ENCODE data around the gene LCN6.

Gene LCN6

DNA sequence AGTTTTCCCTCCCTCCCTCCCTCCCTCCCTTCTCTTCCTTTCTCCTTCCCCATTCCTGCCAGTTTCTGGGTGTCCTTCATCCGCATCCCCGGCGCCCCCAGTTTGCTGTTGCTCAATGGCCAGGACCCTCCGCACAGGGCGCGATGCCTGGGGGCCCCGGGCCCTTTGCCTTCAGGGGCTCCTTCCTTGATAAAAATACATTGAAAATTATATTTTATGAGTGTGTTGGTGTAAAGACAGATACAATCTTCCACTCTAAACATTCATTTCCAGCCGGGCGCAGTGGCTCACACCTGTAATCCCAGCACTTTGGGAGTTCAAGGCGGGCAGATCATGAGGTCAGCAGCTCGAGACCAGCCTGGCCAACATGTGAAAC lies 53.5 kb downstream of the LCN6 start:
- Histone ChIP-seq H3K36me3 (ENCODE audit: insufficient read depth, low read length) (no peaks in the 10 kb centered on the region), H3K4me2 (ENCODE audit: low read depth, low read length, poor library complexity, severe bottlenecking) (no peak overlapping the region), H3K9ac (ENCODE audit: low read depth, low read length, poor library complexity, severe bottlenecking) (no peak overlapping the region), H3K4me3 (ENCODE audit: low read length, poor library complexity, severe bottlenecking) (no peak overlapping the region), H3K4me1 (ENCODE audit: insufficient read depth, low read length, poor library complexity, severe bottlenecking) (no peaks in the 10 kb centered on the region), H3K27me3 (ENCODE audit: insufficient read depth, low read length, poor library complexity, severe bottlenecking) (no peaks in the 10 kb centered on the region), H3K9me3 (ENCODE audit: insufficient read depth, low read depth, low read length) (no peaks in the 10 kb centered on the region), H4K20me1 (ENCODE audit: insufficient read depth, low read length, poor library complexity, severe bottlenecking) (no peaks in the 10 kb centered on the region), H3F3A (ENCODE audit: low read depth) (no peaks in the 10 kb centered on the region), H2AFZ (ENCODE audit: low read length) (no peak overlapping the region), H3K9me2 (replicated peaks; ENCODE audit: low read depth, low read length) (no peaks in the 10 kb centered on the region), H3K79me2 (ENCODE audit: insufficient read depth, low read length) (no peaks in the 10 kb centered on the region)
- TF ChIP-seq EZH2phosphoT487 (IDR thresholded peaks at IDR 0.05; ENCODE audit: borderline replicate concordance), result no peak
- TF ChIP-seq, protein P1, sequence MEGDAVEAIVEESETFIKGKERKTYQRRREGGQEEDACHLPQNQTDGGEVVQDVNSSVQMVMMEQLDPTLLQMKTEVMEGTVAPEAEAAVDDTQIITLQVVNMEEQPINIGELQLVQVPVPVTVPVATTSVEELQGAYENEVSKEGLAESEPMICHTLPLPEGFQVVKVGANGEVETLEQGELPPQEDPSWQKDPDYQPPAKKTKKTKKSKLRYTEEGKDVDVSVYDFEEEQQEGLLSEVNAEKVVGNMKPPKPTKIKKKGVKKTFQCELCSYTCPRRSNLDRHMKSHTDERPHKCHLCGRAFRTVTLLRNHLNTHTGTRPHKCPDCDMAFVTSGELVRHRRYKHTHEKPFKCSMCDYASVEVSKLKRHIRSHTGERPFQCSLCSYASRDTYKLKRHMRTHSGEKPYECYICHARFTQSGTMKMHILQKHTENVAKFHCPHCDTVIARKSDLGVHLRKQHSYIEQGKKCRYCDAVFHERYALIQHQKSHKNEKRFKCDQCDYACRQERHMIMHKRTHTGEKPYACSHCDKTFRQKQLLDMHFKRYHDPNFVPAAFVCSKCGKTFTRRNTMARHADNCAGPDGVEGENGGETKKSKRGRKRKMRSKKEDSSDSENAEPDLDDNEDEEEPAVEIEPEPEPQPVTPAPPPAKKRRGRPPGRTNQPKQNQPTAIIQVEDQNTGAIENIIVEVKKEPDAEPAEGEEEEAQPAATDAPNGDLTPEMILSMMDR (conservative IDR thresholded peaks at IDR 0.05; ENCODE audit: low read length), result no peak

DNA sequence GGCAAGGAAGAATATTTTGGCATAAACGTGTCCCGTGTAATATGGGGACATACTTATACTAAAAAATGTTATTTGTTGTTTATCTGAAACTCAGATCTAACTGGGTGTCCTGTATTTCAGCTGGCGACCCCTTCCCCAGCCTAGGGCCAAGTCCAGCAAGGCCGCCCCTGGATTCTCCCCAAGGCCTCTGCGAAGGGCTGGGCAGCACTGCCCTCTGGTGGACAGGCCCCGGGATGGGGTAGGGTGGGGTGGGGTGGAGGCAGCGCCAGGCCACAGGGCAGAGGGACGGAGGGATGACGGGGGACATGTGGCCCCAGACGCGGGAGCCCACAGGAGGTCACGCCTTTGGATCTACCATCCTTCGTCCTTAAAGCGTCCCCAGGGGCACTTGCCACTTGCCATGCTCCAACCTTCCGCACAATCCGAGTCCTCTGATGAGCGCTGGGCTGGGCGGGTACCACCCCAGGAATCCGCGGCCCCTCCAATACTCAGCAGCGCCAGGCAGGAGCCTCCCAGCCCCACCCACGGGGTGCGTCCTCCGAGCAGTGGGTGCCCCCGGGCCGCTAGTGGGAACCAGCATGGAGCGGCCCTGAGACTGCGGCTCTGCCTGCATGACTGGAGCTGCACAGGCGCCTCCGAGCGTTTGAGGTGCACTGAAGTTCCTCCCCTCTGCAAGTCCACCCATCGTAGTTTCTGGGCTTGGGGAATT lies 54.0 kb downstream of the LCN6 start:
- Histone ChIP-seq H2AFZ (ENCODE audit: low read length) (no peak overlapping the region), H3F3A (ENCODE audit: low read depth) (no peaks in the 10 kb centered on the region), H3K9me2 (replicated peaks; ENCODE audit: low read depth, low read length) (no peaks in the 10 kb centered on the region), H3K4me3 (ENCODE audit: low read length, poor library complexity, severe bottlenecking) (no peak overlapping the region), H3K9ac (ENCODE audit: low read depth, low read length, poor library complexity, severe bottlenecking) (no peak overlapping the region), H3K27me3 (ENCODE audit: insufficient read depth, low read length, poor library complexity, severe bottlenecking) (no peaks in the 10 kb centered on the region), H4K20me1 (ENCODE audit: insufficient read depth, low read length, poor library complexity, severe bottlenecking) (no peaks in the 10 kb centered on the region), H3K36me3 (ENCODE audit: insufficient read depth, low read length) (no peaks in the 10 kb centered on the region), H3K79me2 (ENCODE audit: insufficient read depth, low read length) (no peaks in the 10 kb centered on the region), H3K4me2 (ENCODE audit: low read depth, low read length, poor library complexity, severe bottlenecking) (no peak overlapping the region), H3K9me3 (ENCODE audit: insufficient read depth, low read depth, low read length) (no peaks in the 10 kb centered on the region), H3K4me1 (ENCODE audit: insufficient read depth, low read length, poor library complexity, severe bottlenecking) (no peaks in the 10 kb centered on the region)
- TF ChIP-seq, protein P1 (conservative IDR thresholded peaks at IDR 0.05; ENCODE audit: low read length), result peak; percentile 61
- TF ChIP-seq EZH2phosphoT487 (IDR thresholded peaks at IDR 0.05; ENCODE audit: borderline replicate concordance), result no peak

Measured in Loucy (cell line).